HuH-7 (cell line): ENCODE results near the gene LRRTM1.

ENCODE experiments used
- DNase-seq: peaks from one replicate; pipeline ENCODE4 v3.0.0; 2011; ENCODE audit warnings: low spot score

The LRRTM1 gene

DNA sequence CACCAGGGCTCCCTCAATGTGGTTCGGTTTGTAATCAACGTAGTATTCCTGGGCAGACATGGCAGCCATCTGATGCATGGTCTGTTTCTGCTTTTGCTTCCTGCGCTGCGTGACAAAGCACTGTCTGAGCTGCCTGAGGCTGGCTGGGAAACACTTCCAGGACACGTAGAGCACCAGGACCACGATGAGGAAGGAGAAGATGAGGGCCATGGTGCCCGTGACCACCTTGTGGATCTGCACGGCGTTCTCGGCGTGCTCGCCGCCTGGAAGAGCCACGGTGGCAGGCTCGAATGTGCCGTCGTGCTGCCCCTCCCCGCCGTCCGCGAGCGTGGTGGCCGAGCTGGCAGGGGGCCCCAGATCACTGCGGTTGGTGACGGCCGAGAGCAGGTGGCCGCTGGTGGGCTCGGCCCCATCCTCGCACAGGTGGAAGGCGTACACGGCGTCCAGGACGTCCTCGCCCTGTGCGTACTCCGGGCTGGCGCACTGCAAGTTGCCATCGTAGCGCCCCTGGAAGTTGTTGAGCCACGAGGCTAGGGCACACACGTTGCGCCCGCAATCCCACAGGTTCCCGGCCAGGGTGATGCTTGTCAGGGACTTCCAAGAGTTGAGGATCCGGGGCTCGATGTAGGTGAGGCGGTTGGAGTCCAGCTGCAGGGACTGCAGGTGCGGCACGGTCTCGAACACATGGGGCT, 2.1 kb downstream of the LRRTM1 start:
- DNase-seq, result no peak

DNA sequence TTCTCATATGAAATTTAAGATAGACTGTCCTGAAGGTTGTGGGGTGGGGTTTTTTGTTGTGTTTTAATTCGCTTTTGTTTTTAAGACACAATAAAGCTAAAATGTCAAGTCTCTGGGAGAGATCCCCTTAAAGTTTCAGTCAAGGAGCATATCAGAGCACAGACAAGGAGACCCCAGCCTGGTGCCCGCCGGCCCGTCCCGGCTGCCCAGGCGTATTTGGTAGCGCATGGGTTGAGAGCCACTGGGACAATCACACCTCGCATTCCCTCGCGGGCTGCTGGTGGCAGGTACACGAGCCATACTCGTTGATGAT, 2.6 kb downstream of the LRRTM1 start:
- DNase-seq, result no peak

DNA sequence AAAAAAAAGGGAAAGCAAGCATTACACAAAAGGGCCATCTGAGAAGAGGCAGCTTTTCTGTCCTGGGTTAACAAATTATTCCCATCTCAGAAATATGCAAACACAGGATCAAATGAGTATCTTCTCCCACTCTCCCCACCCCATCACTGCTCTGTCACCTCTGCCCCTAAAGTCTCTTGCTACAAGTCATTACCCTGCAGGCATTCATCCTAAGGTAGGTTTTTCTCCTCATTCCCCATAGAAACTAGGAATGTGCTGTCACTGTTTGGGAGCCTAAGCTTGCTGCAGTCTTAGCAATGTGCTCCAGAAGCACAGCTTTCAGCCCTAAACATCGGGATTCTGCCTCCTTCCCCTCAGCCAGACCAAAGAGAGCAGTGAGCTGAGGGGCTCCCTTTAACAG, 3.6 kb downstream of the LRRTM1 start:
- DNase-seq, result no peak

DNA sequence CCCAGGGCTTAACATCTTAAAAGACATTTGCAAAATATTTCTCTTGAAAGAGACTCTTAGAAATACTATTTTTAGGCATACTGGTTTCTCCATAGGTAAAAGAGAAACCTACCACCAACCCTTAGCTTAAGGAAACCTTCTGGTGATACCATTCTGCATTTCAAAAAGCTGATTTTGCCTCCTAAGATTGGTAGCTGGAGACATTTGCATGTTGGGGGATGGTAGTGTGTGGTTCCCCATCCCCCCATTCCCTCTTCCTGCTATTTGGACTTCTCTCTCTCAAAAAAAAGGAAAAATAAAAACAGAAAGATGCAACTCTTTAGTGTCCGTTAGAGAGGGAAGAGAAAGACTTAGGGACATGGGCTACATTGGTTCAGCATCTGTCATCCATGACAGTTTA, 4.2 kb downstream of the LRRTM1 start:
- DNase-seq, result no peak

DNA sequence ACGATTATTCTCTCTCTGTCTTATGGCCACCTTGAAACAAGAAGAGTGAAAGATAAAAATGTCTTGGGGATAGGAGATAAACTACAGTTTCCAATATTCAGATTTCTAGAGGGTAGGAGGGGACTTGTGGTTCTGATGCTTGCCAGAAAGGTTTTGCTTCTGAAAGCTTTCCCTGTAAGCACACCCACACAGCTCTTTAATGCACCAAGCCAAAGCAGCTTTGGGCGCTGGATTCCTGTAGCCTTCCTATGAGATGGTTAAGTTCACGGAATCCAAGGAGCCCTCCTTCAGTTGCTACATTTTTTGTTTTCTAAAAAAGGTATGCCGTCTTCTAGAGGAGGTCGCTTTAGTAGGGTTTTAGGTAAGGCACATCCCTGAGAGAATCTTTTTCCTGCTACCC, 4.9 kb downstream of the LRRTM1 start:
- no peak for DNase-seq

DNA sequence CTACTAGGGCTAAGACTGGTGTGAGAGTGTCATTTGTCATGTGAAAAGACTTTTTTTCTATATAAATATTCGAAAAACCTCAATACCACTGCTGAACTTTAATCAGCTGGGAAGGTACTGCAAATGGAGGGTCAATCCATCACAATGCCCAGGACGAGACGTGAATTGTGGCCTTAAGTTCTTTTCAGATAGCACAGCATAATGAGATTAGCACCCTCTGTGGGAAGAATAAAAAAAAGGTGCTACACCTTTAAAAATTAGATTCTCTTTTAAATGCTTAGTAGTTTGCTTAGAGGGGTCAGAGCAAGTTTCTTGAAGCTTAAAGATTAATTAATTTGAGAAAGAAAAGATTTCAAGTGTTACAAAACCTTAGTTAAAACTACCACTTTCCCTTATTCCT, 5.6 kb downstream of the LRRTM1 start:
- no peak for DNase-seq

DNA sequence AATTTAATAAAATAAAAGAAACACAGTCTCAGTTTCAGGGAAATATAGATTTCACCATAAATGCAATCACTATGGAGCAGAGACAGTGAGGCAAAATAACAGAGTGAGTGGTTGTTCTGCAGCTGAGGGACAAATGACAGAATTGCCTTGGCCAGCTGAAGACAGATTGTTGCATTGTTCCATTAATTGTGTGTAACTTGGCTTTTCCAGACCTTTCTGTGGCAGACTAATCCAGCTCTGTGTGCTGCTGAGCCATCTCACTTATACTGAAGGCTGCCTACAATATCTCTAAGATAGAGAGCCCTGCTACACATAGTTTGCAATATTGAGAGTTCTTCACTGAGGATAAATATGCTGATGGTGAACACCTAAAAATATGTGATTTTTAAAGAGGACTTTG, 11.5 kb downstream of the LRRTM1 start:
- no peak for DNase-seq

DNA sequence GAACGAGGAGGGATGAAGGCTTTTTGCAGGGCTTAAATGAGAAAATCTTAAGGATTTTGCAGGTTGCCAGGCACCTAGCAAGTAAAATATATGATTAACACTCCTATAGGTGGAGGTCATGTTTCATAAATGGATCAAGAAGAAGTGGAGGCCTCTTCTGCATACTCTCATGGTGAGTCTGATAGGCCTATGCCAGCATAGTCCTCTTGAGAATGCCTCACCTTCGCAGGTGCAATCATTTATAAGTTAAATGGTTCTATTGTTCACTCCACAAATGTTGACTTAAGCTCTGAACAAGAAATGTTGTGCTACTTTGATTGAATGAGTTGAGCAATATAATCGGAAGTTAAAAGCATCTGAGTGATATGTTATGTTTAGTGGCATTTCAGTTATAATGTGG, 12.1 kb downstream of the LRRTM1 start:
- DNase-seq, result no peak

DNA sequence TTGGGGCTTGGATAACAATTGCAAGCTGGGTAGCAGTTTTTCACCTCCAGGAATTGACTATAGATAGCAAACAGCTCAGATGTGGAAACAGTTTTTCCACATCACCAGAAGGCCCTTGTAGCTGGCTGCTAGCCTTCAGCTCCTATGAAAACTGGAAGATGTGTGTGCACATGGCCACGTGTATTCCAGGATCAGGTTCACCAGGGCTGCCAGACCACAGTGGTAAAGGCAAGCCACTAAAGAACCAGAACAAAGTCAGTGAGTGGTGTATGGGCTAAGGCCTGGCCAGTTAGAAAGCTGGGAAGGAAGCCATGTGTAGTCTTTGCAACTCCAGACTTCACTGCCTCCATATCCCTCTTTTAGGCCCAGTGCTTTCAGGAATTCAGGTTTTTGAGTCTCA, 12.9 kb downstream of the LRRTM1 start:
- no peak for DNase-seq

DNA sequence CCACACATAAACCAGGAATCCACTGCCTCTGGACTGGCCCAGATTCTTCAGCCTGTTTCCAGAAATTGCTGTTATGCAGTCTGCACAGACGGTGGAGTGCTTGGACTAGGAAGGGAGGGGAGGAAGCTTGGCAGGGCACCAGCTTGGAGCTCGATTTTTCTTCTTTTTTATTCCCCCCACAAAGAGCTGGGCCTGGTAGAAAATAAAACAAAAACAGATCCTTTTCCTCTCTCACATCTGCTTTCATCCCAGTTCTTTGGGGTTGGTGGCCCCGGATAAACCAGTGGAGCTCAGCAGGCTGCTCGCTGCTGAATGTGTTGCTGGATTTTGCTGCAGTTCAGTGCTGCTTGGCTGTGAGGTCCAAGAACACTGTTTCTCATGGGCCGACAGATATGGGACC, 16.0 kb downstream of the LRRTM1 start:
- no peak for DNase-seq

DNA sequence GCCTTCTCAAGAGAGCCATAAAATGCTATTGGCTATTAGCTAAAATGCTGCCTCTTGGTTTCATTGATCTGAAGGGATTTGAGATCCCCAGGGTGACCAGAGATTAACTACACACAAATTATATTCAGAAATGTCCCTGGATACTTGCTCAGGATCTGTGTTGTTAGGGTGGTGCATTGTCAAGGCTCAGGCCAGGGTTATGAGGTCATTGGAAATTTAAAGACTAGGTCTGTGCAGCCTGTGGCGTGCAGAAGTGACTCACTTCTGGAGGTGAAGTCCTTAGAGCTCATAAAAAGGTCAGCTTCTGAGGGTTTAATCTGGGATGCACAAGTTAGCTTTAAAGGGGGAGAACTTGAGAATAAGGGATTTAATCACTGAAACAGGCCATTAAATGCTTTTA, 23.5 kb downstream of the LRRTM1 start:
- no peak for DNase-seq

DNA sequence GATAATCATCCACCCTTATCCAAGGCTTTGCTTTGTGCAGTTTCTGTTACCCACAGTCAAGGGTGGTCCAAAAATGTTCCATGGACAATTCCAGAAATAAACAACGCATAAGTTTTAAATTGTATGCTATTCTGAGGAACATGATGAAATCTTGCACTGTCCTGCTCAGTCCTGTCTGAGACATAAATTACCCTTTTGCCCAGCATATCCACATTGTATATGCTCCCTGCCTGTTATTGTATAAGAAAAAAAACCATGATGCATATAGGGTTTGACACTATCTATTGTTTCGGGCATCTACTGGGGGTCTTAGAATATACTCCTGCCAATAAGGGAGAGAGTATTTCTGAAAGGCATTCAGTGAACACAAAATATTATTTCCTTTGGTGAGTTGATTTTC, 24.0 kb downstream of the LRRTM1 start:
- DNase-seq, result no peak

DNA sequence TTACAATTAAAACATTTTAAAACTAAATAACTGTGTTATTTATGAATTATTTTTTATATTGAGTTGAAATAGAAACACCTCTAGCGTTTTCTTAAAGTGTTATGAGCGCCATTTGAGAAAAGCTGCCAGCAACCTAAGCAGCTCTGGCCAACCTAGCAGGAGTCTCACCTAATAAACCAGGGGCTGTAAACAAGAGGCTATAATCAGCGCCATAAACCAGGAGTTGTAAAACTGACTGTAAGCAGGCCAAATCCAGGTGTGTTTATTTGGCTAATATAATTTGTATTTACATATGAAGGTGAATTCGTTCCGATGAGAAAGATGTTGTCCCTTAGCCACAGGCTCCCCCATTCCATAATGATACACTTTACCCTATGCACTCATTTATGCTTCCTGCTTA, 34.7 kb downstream of the LRRTM1 start:
- no peak for DNase-seq

DNA sequence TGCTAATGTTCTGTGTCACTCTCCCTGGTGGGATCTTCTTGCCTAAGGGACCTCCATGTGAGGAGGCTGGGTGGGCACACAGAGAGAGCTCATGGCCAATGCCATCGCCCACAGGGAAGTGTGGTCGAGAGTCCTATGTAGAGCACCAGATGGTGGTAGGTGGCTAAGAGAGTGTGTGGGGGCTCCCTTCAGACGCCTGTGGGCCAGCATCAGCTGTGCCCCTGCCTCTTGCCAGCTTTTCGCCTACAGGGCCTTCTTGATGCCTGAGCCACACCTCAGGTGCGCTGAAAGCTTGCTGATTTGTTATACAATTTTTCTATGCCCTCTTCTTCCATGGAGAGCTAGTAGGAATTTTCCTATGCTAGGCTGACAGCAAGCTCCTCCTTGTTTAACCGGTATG, 38.3 kb downstream of the LRRTM1 start:
- no peak for DNase-seq

DNA sequence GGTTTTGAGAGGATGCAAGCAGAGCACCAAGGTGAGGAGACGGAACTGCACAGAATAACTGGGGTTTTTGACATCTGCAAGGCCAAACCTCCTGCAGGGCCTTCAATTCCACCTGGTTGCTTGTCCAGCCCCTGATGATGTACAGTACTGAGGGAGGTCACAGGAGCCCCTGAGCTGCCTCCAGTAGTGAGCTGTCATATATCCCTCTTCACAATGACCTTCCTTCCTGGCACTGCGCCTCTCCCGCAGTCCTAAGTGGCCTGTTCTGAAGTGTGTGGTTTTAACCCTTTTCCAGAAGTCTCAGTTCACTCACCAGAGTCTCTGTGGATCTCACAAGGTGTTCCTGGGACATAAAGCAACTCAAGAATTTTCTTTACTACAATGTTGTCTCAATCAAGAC, 45.3 kb downstream of the LRRTM1 start:
- no peak for DNase-seq

DNA sequence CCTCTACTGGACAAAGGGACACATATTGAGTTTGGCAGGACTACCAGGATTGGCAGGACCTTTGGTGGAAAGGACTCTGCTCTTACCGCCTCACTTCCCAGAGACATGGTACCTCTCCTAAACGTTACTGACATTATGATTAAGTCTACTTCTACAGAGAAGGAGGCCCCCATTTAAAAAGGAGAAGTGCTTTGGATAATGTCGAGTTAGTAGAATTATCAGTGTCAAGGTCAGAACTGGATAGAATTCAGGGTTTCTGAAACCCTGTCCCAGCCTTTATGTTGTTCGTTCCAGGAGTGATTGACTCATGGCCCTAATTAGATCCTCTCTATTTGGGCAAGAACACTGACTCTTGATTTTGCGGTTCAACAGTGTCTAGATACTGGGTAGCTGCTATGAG, 45.8 kb downstream of the LRRTM1 start:
- DNase-seq, result no peak

DNA sequence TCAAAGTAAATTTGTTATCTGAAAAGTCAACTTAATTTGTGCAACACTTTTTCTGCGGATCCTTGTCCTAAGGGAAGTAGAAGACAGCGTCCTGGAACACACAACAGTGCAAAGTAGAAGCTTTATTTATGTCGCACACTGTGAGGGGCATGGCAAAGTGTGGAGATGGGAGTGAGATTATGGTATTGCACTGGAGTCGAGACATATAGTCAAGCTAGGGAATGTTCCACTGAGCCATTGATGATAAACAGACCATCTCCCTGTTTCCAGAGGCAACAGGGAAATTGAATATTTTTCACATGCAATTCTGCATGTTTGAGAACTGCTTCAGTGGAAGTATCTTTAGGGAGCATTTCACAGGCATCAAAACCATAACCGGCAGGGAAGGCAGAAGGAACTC, 46.2 kb downstream of the LRRTM1 start:
- DNase-seq, result no peak

DNA sequence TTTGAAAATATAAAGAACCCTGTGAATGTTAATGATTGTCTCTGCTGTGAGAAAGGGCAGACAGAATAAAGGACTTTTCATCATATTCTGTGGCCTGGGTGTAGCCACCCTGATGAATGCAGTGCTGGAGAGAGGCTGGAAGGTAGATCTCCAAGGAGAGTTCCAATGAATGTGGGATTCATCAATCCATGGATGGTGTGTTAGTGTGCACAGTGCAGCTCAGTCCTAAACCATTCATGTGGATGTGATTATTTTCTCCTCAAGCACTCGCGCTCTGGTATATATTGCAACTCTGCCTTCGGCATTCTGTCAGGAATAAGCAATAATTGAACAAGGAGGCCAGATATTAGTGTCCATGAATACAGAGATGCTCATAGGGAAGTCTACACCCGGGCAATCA, 47.1 kb downstream of the LRRTM1 start:
- DNase-seq, result no peak

DNA sequence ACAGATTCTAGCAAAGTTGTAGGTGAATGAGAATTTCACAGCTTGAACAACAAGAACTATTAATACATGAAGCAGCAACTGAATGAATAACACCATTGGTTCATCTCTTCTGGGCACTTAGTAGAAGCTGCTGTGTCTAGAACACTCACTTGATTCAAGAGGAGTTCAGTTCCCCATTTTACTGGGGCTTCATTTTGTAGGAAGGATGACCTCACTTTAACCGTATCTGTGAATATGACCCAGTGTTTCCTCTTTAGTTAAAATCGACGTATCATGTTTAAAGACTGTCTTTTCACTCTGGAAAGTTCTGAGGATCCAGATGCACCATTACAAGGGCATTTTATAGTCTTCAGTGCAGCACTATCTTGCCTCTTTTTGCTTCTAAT, 47.8 kb downstream of the LRRTM1 start:
- no peak for DNase-seq

DNA sequence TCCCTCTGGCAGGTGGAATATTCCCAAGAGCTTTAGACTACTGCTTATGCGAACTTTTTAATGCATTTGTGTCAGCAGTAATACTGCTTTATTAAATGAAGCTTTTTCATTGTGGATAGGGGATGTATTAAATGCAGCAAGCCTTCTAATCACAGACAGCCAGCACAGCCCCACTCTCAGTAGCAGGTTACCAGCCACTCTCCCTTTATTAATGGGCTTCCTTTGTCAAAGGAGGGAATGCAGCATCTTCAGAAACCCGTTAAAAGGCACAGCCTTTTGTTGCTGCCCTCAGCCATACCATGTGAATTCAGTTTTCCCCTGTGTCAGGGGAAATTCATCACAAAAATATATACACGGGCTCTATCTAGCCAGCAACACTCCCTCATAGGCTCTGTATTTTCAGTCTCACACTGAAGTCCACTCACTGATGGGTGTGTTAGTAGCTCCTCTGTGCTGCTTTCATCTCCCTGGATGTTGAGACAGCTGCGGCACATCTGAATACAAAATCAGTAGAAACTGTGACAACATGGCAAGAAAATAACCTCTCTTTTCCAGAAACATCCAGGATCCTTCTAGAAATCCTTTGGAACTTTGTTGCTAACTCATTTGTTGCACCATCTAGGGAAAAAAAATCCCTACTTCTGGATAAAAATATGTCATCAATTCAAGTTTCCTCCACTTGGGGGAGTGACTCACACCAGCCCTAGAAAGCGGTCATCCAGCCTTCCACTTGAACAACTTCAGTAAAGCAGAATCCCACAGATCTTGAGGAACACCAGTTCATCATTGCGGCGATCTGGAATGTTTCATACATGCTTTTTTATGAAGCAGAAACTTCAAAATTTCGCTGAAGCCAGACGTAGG, 48.4 kb downstream of the LRRTM1 start:
- DNase-seq, result peak; percentile 26

DNA sequence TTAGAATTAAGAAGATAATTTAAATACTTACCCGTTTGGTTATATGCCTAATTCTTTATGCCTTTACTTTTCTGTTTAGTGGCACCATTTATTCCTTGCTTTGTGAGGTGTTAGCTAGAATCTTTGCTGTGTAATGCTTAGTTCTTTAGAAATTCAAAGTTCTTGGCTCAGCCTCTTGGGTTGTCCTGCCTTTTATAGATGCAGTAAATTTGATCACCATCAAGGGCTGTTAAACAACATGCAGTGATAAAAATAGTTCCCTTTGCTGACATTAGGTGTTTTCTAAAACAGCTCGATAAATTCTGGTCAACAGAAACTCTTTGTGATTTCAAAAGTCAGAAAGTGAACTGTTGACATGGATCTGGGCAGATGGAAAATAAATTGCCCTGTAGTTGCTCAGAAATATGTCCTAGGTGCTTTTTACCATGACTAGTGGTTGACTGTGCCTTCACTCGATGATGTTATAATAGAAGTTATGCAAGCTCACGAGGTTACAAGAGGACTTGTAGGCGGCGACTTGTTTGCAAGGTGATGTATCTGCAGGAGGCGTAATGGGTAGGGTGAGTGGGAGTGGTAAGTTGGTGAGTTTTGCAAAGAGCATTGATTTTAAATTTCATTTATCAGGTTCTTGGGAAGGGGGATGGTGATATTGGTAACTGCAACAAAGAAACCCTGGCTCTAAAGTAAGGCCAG, 52.1 kb downstream of the LRRTM1 start:
- DNase-seq, result no peak
